ENCODE results near the gene ABLIM2. TPM values are rescaled to one million over a fixed set of nuclear protein-coding genes. Genes with fewer than 3 reads are reported as not detected.

ABLIM2 gene
- total RNA-seq, 1 experiment from 2014 or later, result 2.7 TPM

GRCh38 chr4:7999279-7999678, 159.3 kb downstream of the ABLIM2 start:
- intact Hi-C loops (cut with micrococcal nuclease; ENCODE audit: unreplicated experiment), result no loop called here
- no peaks in the 10 kb centered on the region for H3K27me3 ChIP-seq (replicated peaks; ENCODE audit: insufficient read depth, low read depth, low read length, poor library complexity)
- H3K27ac ChIP-seq (ENCODE audit: low read depth, low read length, poor library complexity, severe bottlenecking), result no peak overlapping the region
- ChIA-PET POLR2A (ENCODE audit: low non-redundant PET) (no interaction called here), CTCF (no interaction called here)
- TF ChIP-seq EZH2 (IDR thresholded peaks at IDR 0.05; ENCODE audit: borderline replicate concordance, low read depth, low read length, poor library complexity, severe bottlenecking), result no peak
- TF ChIP-seq, protein P1, sequence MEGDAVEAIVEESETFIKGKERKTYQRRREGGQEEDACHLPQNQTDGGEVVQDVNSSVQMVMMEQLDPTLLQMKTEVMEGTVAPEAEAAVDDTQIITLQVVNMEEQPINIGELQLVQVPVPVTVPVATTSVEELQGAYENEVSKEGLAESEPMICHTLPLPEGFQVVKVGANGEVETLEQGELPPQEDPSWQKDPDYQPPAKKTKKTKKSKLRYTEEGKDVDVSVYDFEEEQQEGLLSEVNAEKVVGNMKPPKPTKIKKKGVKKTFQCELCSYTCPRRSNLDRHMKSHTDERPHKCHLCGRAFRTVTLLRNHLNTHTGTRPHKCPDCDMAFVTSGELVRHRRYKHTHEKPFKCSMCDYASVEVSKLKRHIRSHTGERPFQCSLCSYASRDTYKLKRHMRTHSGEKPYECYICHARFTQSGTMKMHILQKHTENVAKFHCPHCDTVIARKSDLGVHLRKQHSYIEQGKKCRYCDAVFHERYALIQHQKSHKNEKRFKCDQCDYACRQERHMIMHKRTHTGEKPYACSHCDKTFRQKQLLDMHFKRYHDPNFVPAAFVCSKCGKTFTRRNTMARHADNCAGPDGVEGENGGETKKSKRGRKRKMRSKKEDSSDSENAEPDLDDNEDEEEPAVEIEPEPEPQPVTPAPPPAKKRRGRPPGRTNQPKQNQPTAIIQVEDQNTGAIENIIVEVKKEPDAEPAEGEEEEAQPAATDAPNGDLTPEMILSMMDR (conservative IDR thresholded peaks at IDR 0.05; ENCODE audit: low read depth, low read length), result no peak
- H3K4me3 ChIP-seq (ENCODE audit: low read depth, low read length, poor library complexity, severe bottlenecking), result no peak overlapping the region
- H3K36me3 ChIP-seq (ENCODE audit: insufficient read depth, low read length, poor library complexity, severe bottlenecking), result no peaks in the 10 kb centered on the region
- no TSS peak for BruUV-seq (replicated peaks)
- no peaks in the 10 kb centered on the region for H3K4me1 ChIP-seq (ENCODE audit: insufficient read depth, low read length, poor library complexity, severe bottlenecking)
- DNase-seq (ENCODE audit: low spot score), result no peak
- no peaks in the 10 kb centered on the region for H3K9me3 ChIP-seq (ENCODE audit: low read depth, low read length, poor library complexity, severe bottlenecking)

DNA sequence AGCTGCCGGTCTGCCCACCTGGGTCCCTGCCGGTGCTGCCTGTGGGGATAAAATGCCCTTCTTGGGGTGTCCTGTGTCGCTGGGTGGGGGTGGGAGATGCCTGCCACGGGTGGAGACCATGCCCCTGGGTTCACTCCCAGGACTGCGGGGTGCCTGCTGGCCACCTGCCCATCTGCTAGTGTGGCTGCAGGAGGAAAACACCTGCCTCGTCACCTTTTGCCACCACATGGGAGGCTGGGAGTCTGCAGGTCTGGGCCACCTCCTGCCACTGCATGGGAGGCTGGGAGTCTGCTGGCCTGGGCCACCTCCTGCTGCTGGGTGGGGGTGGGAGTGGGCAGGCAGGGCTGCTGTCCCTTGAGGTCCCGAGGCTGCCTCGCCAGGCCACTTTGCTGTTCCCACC, 160.2 kb downstream of the ABLIM2 start:
- Histone ChIP-seq H3K4me1 (ENCODE audit: insufficient read depth, low read length, poor library complexity, severe bottlenecking) (no peaks in the 10 kb centered on the region), H3K27ac (ENCODE audit: low read depth, low read length, poor library complexity, severe bottlenecking) (no peak overlapping the region), H3K9me3 (ENCODE audit: low read depth, low read length, poor library complexity, severe bottlenecking) (no peaks in the 10 kb centered on the region), H3K27me3 (replicated peaks; ENCODE audit: insufficient read depth, low read depth, low read length, poor library complexity) (no peaks in the 10 kb centered on the region), H3K36me3 (ENCODE audit: insufficient read depth, low read length, poor library complexity, severe bottlenecking) (no peaks in the 10 kb centered on the region), H3K4me3 (ENCODE audit: low read depth, low read length, poor library complexity, severe bottlenecking) (no peak overlapping the region)
- ChIA-PET POLR2A (ENCODE audit: low non-redundant PET) (no interaction called here), CTCF (no interaction called here)
- intact Hi-C loops (cut with micrococcal nuclease; ENCODE audit: unreplicated experiment), result no loop called here
- TF ChIP-seq, protein P1 (conservative IDR thresholded peaks at IDR 0.05; ENCODE audit: low read depth, low read length), result no peak
- TF ChIP-seq EZH2 (IDR thresholded peaks at IDR 0.05; ENCODE audit: borderline replicate concordance, low read depth, low read length, poor library complexity, severe bottlenecking), result no peak
- DNase-seq (ENCODE audit: low spot score), result no peak
- no TSS peak for BruUV-seq (replicated peaks)

DNA sequence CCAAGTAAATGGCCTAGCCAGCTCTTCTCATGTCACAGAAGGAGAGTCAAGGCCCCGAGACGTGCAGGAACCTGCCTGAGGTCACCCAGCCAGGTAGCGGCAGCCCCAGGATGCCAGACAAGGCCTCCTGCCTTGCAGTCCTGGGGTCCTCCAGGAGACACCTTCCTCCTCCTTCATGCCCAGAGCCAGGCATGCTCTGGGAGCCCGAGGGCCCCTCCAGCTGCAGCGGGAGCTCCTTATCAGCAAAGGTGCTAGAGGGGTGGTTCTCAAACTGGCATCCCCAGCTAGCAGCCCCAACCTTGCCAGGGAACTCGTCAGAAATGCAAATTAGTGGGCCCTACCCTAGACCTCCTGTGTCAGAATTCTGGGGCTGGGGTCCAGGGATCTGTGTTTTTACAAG, 162.7 kb downstream of the ABLIM2 start:
- H3K27me3 ChIP-seq (replicated peaks; ENCODE audit: insufficient read depth, low read depth, low read length, poor library complexity), result no peaks in the 10 kb centered on the region
- DNase-seq (ENCODE audit: low spot score), result no peak
- H3K36me3 ChIP-seq (ENCODE audit: insufficient read depth, low read length, poor library complexity, severe bottlenecking), result no peaks in the 10 kb centered on the region
- no peak overlapping the region for H3K4me3 ChIP-seq (ENCODE audit: low read depth, low read length, poor library complexity, severe bottlenecking)
- no peaks in the 10 kb centered on the region for H3K9me3 ChIP-seq (ENCODE audit: low read depth, low read length, poor library complexity, severe bottlenecking)
- H3K27ac ChIP-seq (ENCODE audit: low read depth, low read length, poor library complexity, severe bottlenecking), result no peak overlapping the region
- no peaks in the 10 kb centered on the region for H3K4me1 ChIP-seq (ENCODE audit: insufficient read depth, low read length, poor library complexity, severe bottlenecking)
- ChIA-PET POLR2A (ENCODE audit: low non-redundant PET) (no interaction called here), CTCF (no interaction called here)
- TF ChIP-seq, protein P1 (conservative IDR thresholded peaks at IDR 0.05; ENCODE audit: low read depth, low read length), result no peak
- no peak for TF ChIP-seq EZH2 (IDR thresholded peaks at IDR 0.05; ENCODE audit: borderline replicate concordance, low read depth, low read length, poor library complexity, severe bottlenecking)
- BruUV-seq (replicated peaks), result no TSS peak
- intact Hi-C loops (cut with micrococcal nuclease; ENCODE audit: unreplicated experiment), result no loop called here
